GDM1 (cell line): ENCODE data around the gene GSG1L.

Source experiments
- DNase-seq: peaks from one replicate; lab custom pipeline; 2025; lab: John Stamatoyannopoulos, UW

Gene GSG1L

GRCh38 chr16:28091656-28092055 is 28.1 kb upstream of the GSG1L start:
- no peak for DNase-seq

GRCh38 chr16:28090646-28091377 is 27.3 kb upstream of the GSG1L start:
- no peak for DNase-seq

DNA sequence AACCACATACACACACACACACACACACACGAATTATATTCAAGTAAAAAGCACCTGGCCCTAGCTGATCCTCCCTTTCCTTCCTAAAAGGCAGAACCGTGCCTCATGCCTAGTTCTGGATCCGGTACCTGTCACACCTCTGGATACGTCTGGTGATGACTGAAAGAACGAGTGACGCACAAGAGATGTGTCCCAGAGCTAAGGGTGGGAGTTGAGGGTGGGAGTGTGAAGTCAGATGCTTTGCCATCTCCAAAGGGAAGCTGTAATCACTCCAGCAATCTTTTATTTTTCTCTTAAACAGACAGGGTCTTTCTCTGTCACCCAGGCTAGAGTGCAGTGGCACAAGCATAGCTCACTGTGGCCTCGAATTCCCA is 26.5 kb upstream of the GSG1L start:
- DNase-seq = no peak

DNA sequence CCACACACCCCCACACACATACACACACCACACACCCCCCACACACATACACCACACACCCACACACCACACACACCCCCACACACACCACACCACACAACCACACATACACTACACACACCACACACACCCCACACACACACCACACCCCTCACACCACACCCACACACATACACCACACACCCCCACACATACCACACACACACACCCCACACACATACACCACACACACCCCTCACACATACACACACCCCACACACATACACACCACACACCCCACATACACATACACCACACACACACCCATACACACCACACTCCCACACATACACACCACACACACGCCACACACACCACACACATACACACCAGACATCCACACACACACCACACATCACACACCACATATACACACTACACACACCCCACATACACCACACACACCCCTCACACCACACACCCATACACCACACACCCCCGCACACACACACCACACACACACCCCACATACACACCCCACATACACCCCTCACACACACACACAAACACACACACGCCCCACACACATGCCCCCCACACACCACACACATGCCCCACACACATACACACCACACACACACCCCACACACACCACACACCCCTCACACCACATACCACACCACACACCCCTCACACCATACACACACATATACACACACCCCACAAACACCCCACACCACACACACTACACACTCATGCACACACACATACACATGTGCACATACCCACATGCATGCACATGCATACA is 25.9 kb upstream of the GSG1L start:
- DNase-seq = no peak

DNA sequence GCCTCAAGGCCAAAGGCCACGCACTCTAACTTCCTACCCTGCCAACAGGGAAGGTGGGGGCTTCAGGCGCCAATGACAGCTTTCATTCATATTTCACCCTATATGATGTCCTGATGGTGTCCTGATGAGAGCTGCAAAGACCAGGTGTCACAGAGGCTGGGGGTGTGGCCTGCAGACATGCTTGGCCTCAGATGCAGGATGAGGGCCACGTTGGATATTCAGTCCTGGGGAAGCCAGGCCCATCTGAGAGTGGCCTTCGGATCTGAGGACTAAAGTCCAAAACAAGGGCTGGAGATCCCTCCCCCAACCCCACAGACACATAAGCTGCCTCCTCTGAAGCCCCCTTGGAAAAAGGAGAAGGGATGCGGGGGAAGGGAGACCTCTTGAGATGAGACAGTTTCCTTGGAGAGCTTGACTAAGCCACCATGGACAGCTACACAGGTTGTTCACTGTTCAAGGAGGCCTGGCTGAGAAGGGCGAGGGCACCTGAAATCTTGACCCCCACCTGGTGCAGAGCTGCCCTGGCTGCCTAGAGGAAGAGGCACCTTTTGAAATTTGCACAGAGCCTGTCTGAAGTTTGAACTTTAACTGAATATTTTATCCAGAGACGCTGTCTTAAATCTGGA is 24.3 kb upstream of the GSG1L start:
- no peak for DNase-seq

GRCh38 chr16:28087140-28087660 is 23.7 kb upstream of the GSG1L start:
- no peak for DNase-seq

DNA sequence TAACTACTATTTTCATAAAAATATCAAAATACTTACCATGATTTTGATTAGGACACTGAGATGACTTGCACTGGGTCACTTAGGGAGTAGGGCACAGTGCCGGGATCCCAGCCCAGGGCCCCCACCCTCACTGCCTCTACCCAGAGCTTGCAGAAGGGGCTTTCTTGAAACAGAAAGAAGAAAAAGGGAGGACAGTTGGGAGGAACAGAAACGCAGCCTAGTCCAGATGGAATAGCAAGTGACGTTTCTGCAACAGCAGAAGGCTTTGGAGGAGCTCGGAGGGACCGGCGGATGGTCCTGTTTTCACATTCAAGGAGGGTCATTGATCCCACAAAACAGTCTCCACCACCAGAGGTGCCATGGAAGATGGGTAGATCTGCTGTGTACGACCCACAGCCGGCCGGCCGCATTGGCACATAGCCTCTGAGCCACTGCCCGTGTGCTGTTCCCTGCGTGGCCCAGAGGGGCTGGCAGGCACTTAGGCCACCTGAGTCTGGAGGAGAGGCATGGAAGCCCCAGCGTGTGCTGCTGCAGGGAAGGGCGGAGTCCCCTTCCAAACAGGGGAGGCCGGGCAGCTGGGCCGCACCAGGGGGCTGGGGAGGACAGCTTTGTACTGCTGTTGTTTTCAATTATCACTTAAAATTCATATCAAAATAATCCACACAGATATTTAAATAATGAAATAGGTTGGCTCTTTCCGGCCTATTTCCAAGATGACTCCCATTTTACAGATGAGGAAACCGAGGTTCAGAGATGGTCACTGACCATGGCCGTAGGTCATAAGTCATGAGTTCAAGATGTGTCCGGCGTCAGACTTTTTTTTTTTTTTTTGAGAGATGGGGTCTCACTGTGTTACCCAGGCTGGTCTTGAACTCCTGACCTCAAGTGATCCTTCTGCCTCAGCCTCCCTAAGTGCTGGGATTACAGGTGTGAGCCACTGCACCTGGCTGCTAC is 22.9 kb upstream of the GSG1L start:
- no peak for DNase-seq

- DNase-seq = no peak
These were observed 22.1 kb upstream of the GSG1L start for GRCh38 chr16:28085389-28086171.

GRCh38 chr16:28084209-28084608 is 20.7 kb upstream of the GSG1L start:
- DNase-seq = no peak

GRCh38 chr16:28082624-28083023 is 19.1 kb upstream of the GSG1L start:
- no peak for DNase-seq

DNA sequence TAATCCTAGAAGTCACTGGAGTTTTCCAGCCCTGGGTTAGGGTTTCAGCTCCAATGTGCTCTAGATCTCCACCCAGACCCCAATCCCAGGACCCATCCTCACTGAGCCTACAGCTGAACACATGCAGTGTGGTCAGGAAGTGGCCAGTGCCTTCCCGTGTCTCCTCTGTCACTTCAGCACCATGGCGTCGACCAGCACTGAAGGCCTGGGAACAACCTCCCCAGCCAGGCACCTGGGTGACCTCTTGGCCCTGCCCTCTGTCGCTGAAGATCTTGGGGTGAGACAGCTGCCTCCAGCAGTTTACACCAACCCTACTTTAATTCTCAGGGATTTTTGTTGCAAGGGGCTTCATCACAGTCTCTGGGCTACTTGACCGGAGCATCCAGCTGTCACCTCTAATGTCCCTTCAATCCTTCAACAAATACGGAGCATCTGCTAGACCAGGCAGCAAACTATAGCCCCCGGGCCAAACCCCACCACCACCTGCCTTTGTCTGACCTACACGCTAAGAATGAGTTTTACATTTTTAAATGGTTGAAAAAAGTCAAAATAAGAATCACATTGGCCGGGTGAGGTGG is 18.0 kb upstream of the GSG1L start:
- DNase-seq = no peak

- DNase-seq = no peak
These were observed 14.7 kb upstream of the GSG1L start for GRCh38 chr16:28078261-28078660.

DNA sequence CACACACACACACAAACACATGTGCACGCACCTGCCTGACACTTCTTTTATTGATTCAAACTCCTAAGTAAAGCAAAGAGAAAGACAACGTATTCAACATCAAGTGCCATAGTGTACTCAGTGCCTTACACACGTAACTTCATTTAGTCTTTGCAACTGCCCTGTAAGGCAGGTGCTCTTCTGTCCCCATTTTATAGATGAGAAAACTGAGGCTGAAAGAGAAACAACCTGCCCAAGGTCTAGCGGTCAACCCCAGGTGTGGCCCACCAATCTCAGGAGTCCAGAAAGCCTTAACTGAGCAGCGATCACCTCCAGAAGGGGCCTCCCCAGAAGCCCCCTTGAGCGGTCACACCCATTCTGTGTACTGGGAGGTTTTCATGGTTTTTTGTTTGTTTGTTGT is 10.3 kb upstream of the GSG1L start:
- no peak for DNase-seq

GRCh38 chr16:28072087-28072486 is 8.6 kb upstream of the GSG1L start:
- DNase-seq = no peak

DNA sequence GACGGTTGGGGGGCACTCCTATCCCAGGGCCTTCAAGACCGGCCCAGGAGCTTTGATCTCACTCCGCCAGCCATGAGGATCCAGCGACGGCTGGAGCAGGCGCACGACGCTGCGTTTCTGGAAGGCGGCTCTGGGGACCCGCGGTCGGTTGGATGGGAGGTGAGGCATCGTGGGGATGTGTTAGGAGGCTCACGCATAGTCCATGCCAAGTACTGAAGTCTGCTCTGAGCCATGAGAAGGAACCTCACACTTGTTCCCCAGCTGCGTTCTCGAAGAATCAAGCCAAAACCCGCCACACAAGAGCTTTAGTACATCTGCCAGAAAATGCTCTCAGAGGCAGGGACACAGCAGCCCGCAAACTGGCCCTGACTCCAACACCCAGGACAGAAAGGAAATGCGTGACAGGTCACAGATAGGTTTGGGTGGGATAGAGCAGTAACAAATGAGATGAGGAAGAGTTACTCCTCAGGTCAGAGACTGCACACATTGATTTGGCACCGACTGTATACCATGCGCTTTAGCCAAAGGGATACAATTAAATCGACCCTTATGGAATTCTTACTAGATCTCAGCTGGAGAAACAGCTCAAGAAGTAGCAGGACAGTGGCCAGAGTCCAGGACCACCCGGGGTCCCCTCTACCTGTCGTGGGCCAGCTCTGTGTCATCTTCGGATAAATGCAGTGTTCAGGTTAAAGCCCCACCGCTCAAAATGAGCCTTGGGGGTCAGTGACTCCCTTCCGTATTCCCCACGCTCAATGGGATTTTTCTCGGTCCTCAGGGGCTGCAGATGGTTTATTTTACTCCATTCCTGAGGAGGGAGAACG is 6.7 kb upstream of the GSG1L start:
- no peak for DNase-seq

DNA sequence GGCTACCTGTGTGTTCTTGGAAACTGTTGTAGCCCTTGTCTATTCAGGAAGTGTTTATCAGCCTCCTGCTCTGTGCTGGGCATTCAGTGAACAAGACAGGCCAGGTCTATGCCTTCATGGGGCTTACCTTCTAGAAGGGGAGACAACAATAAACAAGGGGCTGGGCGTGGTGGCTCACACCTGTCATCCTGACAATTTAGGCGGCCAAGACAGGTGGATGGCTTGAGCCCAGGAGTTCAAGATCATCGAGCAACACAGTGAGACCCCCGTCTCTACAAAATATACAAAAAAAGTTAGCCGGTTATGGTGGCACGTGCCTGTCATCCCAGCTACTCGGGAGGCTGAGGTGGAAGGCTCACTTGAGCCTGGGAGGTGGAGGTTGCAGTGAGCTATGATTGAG is 5.5 kb upstream of the GSG1L start:
- DNase-seq = no peak

GRCh38 chr16:28067604-28068379 is 4.3 kb upstream of the GSG1L start:
- no peak for DNase-seq

DNA sequence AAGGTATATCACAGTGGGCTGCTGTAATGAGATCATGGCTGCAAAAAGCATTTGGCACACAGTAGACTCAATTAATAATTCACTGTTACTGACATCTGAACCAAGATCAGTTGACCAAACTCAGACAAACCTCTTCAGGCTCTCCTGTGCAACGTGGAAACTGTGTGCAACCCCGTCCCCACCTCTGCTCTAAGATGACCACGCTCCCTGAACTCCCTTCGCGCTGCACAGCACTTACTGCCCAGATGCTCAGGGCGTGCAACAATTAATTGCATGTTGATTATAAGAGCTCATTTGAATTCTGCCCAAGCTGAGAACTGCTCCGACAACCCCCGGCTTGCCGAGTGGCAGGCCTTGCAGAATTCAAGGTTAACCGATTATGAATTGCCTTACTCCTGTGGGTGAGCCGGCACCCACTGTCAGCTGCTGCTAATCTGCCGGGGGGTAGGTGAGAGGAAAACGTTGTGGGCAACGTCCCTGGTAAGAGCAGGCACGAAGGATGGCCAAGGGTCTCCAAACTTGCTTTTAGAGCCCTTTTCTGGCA is 1.3 kb upstream of the GSG1L start:
- no peak for DNase-seq

GRCh38 chr16:28064150-28064549 is 636 bp upstream of the GSG1L start:
- no peak for DNase-seq
